ENCODE measurements around the gene ADORA1. TPM values are rescaled to one million over a fixed set of nuclear protein-coding genes. Genes with fewer than 3 reads are reported as not detected.

The ADORA1 gene
- total RNA-seq, 1 donor from 2014 or later, result 0.14 TPM

DNA sequence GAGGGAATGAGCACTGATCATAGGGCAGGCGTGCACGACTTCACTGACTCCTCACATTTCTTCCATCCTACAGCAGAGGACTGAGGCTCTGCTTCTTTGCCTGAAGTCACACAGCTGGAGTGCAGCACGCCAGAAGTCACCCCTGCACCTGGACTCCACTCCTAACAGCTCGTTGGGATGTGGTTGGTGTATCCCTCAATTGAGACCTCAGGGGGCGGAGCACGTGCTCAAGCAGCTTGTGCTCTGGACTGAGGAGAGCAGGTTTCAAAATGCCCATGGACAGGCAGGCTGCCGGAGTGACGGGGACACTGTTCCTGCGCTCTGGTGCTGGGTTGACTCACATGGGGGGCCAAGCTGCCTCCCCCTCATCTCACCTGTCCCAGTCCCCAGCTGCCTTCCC is 88.0 kb downstream of the ADORA1 start:
- Mint-ChIP-seq H3K27me3 (peaks cover 73% of the 10 kb centered on the region), H3K4me1 (ENCODE audit: low read depth) (no peaks in the 10 kb centered on the region), H3K36me3 (ENCODE audit: insufficient read depth) (no peaks in the 10 kb centered on the region), H3K9me3 (ENCODE audit: low read depth) (no peaks in the 10 kb centered on the region), H3K27ac (no peak overlapping the region), H3K4me3 (ENCODE audit: low read depth) (no peak overlapping the region)
- no peak for DNase-seq (ENCODE audit: low spot score, unreplicated experiment)
- TF ChIP-seq CTCF (IDR thresholded peaks at IDR 0.05; ENCODE audit: unreplicated experiment), result no peak

- peaks cover 69% of the 10 kb centered on the region for H3K27me3 Mint-ChIP-seq
- H3K4me3 Mint-ChIP-seq (ENCODE audit: low read depth), result no peak overlapping the region
- TF ChIP-seq CTCF (IDR thresholded peaks at IDR 0.05; ENCODE audit: unreplicated experiment), result peak; percentile 80
- H3K36me3 Mint-ChIP-seq (ENCODE audit: insufficient read depth), result no peaks in the 10 kb centered on the region
- H3K27ac Mint-ChIP-seq, result no peak overlapping the region
- no peaks in the 10 kb centered on the region for H3K4me1 Mint-ChIP-seq (ENCODE audit: low read depth)
- H3K9me3 Mint-ChIP-seq (ENCODE audit: low read depth), result no peaks in the 10 kb centered on the region
- DNase-seq (ENCODE audit: low spot score, unreplicated experiment), result peak; percentile 56
These were observed 89.0 kb downstream of the ADORA1 start for GRCh38 chr1:203216274-203217138.

Other genes starting within 250 kb of the ADORA1 start
- 9.7 and 10.7 TPM in 2 replicates for gene RABIF, start 238.6 kb upstream of the ADORA1 start, total RNA-seq
- 32.3 and 34.1 TPM in 2 replicates for gene KLHL12, start 200.5 kb upstream of the ADORA1 start, total RNA-seq
- gene ADIPOR1, start 169.4 kb upstream of the ADORA1 start, total RNA-seq, result 41.5 and 45.7 TPM in 2 replicates
- 27.5 and 27.7 TPM in 2 replicates for gene CYB5R1, start 160.5 kb upstream of the ADORA1 start, total RNA-seq
- 74.3 and 77.4 TPM in 2 replicates for gene TMEM183A, start 120.4 kb upstream of the ADORA1 start, total RNA-seq
- 0.87 and 1.2 TPM in 2 replicates for gene PPFIA4, start 101.2 kb upstream of the ADORA1 start, total RNA-seq
- not detected in 2 replicates for gene MYOG, start 41.7 kb upstream of the ADORA1 start, total RNA-seq
- gene MYBPH, start 48.1 kb downstream of the ADORA1 start, total RNA-seq, result not detected in 2 replicates
- not detected in 2 replicates for gene CHI3L1, start 59.0 kb downstream of the ADORA1 start, total RNA-seq
- gene CHIT1, start 101.9 kb downstream of the ADORA1 start, total RNA-seq, result 0.14 and 0.95 TPM in 2 replicates
- 103 and 110 TPM in 2 replicates for gene BTG2, start 177.8 kb downstream of the ADORA1 start, total RNA-seq
- gene FMOD, start 223.4 kb downstream of the ADORA1 start, total RNA-seq, result 2.5 and 3.1 TPM in 2 replicates

Measured in progenitor cell of endocrine pancreas (in vitro differentiated cells).